ENCODE results near the gene BEAN1. TPM values are rescaled to one million over a fixed set of nuclear protein-coding genes. Genes with fewer than 3 reads are reported as not detected.

Gene BEAN1
- total and polyA plus RNA-seq, 2 donors (not counting 1 experiment from before 2014, with no cell fraction given), result 0.07 TPM; not detected in 1

DNA sequence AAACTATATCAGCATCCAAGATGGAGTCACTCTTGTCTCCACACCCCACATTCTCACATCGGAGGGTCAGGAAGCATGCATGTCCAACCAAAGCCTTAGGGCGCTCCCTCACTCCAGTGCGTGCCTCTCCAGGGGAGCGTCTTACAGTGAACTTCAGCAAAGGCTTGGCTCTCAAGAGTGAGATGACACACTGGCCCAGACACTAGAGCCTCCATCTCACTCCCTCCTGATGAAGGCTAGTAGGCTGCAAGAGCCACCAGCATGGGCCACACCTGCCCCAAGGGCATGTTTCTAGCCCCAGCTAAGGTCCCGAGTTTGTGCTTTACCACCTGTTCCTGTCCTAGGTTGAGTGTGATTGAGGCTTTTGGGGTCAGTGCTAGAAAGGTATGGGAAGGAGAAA is 40.5 kb downstream of the BEAN1 start:
- no peak overlapping the region for H2AFZ ChIP-seq (ENCODE audit: low read length)
- no peaks in the 10 kb centered on the region for H3K9me3 ChIP-seq (ENCODE audit: control insufficient read depth, insufficient read depth, low read depth, low read length)
- H3K4me1 ChIP-seq (ENCODE audit: control insufficient read depth, extremely low read depth, insufficient read depth, low read length), result no peaks in the 10 kb centered on the region
- H3K79me2 ChIP-seq (ENCODE audit: control insufficient read depth, insufficient read depth, low read length), result no peaks in the 10 kb centered on the region
- H3K27me3 ChIP-seq (ENCODE audit: control insufficient read depth, insufficient read depth, low read length), result no peaks in the 10 kb centered on the region
- H3K9ac ChIP-seq (ENCODE audit: insufficient read depth, low read length), result no peak overlapping the region
- H3K4me3 ChIP-seq (replicated peaks in 1 of 4; ENCODE audit: control extremely low read depth in 1 of 4, insufficient read depth in 1 of 4, low read depth in 3 of 4, low read length in 4 of 4), result no peak overlapping the region
- no peak for DNase-seq (ENCODE audit: low read depth in 2 of 2)
- no peak overlapping the region for H3K4me2 ChIP-seq (ENCODE audit: extremely low read depth, insufficient read depth, low read length)
- H3K36me3 ChIP-seq (ENCODE audit: control insufficient read depth, insufficient read depth, low read length), result no peaks in the 10 kb centered on the region
- TF ChIP-seq EZH2 (IDR thresholded peaks at IDR 0.05; ENCODE audit: low read length, missing control alignments), result no peak
- TF ChIP-seq, protein P1, sequence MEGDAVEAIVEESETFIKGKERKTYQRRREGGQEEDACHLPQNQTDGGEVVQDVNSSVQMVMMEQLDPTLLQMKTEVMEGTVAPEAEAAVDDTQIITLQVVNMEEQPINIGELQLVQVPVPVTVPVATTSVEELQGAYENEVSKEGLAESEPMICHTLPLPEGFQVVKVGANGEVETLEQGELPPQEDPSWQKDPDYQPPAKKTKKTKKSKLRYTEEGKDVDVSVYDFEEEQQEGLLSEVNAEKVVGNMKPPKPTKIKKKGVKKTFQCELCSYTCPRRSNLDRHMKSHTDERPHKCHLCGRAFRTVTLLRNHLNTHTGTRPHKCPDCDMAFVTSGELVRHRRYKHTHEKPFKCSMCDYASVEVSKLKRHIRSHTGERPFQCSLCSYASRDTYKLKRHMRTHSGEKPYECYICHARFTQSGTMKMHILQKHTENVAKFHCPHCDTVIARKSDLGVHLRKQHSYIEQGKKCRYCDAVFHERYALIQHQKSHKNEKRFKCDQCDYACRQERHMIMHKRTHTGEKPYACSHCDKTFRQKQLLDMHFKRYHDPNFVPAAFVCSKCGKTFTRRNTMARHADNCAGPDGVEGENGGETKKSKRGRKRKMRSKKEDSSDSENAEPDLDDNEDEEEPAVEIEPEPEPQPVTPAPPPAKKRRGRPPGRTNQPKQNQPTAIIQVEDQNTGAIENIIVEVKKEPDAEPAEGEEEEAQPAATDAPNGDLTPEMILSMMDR (conservative IDR thresholded peaks at IDR 0.05 in 1 of 2, IDR thresholded peaks at IDR 0.05 in 1 of 2; ENCODE audit: low read depth in 1 of 2, low read length in 2 of 2), result no peak
- H3K27ac ChIP-seq (ENCODE audit: insufficient read depth, low read length), result no peak overlapping the region
- H4K20me1 ChIP-seq (ENCODE audit: control insufficient read depth, extremely low read depth, insufficient read depth, low read length), result no peaks in the 10 kb centered on the region

DNA sequence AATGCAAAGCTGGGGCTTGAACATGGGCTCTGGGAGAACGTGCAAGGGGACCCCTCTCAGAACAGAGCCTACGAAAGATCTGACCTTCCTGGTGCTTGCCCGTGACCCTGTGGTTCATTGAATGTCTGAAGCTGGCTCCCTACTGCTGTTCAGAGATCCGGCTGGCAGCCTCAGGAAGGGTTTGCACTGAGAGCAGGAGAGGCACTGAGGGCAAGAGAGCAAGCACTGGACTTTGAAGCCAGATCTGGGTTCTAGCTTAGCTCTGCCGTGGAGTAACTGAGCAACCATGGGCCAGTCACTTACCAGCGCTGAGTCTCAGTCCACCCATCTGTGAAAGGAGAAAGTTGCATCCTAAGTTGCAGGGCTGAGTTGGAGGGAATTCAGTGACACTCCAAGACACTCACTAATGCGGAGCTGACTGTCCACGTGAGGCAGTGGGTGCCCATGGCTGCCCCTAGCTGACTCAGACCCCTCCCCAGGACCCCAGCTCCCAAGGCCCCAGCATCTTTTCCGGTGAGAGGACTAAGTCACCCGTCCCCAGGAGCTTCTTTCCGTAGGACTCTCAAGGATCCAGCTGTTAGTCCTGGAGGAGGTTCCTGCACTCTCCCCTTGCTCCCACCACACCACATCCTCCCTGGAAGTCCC is 41.3 kb downstream of the BEAN1 start:
- TF ChIP-seq, protein P1 (conservative IDR thresholded peaks at IDR 0.05 in 1 of 2, IDR thresholded peaks at IDR 0.05 in 1 of 2; ENCODE audit: low read depth in 1 of 2, low read length in 2 of 2), result no peak
- no peak for TF ChIP-seq EZH2 (IDR thresholded peaks at IDR 0.05; ENCODE audit: low read length, missing control alignments)
- DNase-seq (ENCODE audit: low read depth in 2 of 2), result no peak
- Histone ChIP-seq H3K27ac (ENCODE audit: insufficient read depth, low read length) (no peak overlapping the region), H3K36me3 (ENCODE audit: control insufficient read depth, insufficient read depth, low read length) (no peaks in the 10 kb centered on the region), H3K9ac (ENCODE audit: insufficient read depth, low read length) (no peak overlapping the region), H3K27me3 (ENCODE audit: control insufficient read depth, insufficient read depth, low read length) (no peaks in the 10 kb centered on the region), H2AFZ (ENCODE audit: low read length) (no peak overlapping the region), H4K20me1 (ENCODE audit: control insufficient read depth, extremely low read depth, insufficient read depth, low read length) (no peaks in the 10 kb centered on the region), H3K79me2 (ENCODE audit: control insufficient read depth, insufficient read depth, low read length) (no peaks in the 10 kb centered on the region), H3K4me3 (replicated peaks in 1 of 4; ENCODE audit: control extremely low read depth in 1 of 4, insufficient read depth in 1 of 4, low read depth in 3 of 4, low read length in 4 of 4) (no peak overlapping the region), H3K9me3 (ENCODE audit: control insufficient read depth, insufficient read depth, low read depth, low read length) (no peaks in the 10 kb centered on the region), H3K4me1 (ENCODE audit: control insufficient read depth, extremely low read depth, insufficient read depth, low read length) (no peaks in the 10 kb centered on the region), H3K4me2 (ENCODE audit: extremely low read depth, insufficient read depth, low read length) (no peak overlapping the region)

DNA sequence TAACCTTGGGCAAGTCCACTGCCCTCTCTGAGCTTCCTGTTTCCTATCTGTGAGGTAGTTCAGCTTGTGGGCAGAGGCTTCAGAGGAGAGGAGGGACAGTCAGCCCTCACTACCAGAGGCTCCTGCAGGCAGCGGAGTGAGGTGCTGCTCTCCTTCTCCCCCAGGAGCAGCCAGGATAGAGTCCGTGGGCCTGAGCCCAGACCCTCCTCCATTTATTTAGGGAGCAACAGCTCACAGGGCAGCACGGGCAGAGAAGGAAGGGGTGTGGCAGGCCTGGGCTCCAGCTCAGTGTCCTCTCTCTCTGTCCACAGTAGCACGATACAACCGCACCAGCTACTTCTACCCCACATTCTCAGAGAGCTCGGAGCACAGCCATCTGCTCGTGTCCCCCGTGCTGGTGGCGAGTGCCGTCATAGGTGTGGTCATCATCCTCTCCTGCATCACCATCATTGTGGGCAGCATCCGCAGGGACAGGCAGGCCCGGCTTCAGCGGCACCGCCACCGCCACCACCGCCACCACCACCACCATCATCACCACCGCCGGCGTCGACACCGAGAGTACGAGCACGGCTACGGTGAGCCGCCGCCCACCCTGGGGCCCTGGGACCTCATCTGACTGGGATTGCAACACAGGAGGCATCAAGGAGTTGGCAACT is 42.3 kb downstream of the BEAN1 start:
- Histone ChIP-seq H3K4me1 (ENCODE audit: control insufficient read depth, extremely low read depth, insufficient read depth, low read length) (no peaks in the 10 kb centered on the region), H3K4me3 (replicated peaks in 1 of 4; ENCODE audit: control extremely low read depth in 1 of 4, insufficient read depth in 1 of 4, low read depth in 3 of 4, low read length in 4 of 4) (no peak overlapping the region)
- TF ChIP-seq, protein P1 (conservative IDR thresholded peaks at IDR 0.05 in 1 of 2, IDR thresholded peaks at IDR 0.05 in 1 of 2; ENCODE audit: low read depth in 1 of 2, low read length in 2 of 2), result no peak
- no peak for TF ChIP-seq EZH2 (IDR thresholded peaks at IDR 0.05; ENCODE audit: low read length, missing control alignments)

More for the DNA sequence above, 42.3 kb downstream of the BEAN1 start:
- Histone ChIP-seq H3K9me3 (ENCODE audit: control insufficient read depth, insufficient read depth, low read depth, low read length) (no peaks in the 10 kb centered on the region), H4K20me1 (ENCODE audit: control insufficient read depth, extremely low read depth, insufficient read depth, low read length) (no peaks in the 10 kb centered on the region), H3K9ac (ENCODE audit: insufficient read depth, low read length) (no peak overlapping the region), H3K36me3 (ENCODE audit: control insufficient read depth, insufficient read depth, low read length) (no peaks in the 10 kb centered on the region), H3K4me2 (ENCODE audit: extremely low read depth, insufficient read depth, low read length) (no peak overlapping the region), H3K27ac (ENCODE audit: insufficient read depth, low read length) (no peak overlapping the region), H2AFZ (ENCODE audit: low read length) (no peak overlapping the region), H3K79me2 (ENCODE audit: control insufficient read depth, insufficient read depth, low read length) (no peaks in the 10 kb centered on the region), H3K27me3 (ENCODE audit: control insufficient read depth, insufficient read depth, low read length) (no peaks in the 10 kb centered on the region)
- DNase-seq (ENCODE audit: low read depth in 2 of 2), result no peak

Measured in fibroblast of lung (primary cell).